GM10248 (cell line): ENCODE results near the gene LRFN4.
A peak's percentile ranks its signal among the peaks of the same experiment; 100 is the strongest.

Experiments
- CTCF ChIA-PET: fragments of 300-600 bp; sonication (Branson Sonifier 250); formaldehyde crosslinking; extraction: SDS; loops from one replicate; lab custom pipeline; 2021; ENCODE audit warnings: antibody characterized with exemption; lab: Yijun Ruan, JAX
- POLR2A ChIA-PET: fragments of 350-650 bp; sonication (Branson Sonifier 250); formaldehyde crosslinking; extraction: SDS; loops from one replicate; lab custom pipeline; 2020; ENCODE audit warnings: antibody characterized with exemption; lab: Yijun Ruan, JAX
- DNase-seq: peaks from one replicate; pipeline ENCODE4 v3.0.0; 2012; ENCODE audit errors: extremely low spot score
- TF ChIP-seq, protein P1 (sequence below): IDR thresholded peaks from 2 replicates; pipeline ENCODE4 v1.5.1; 2012; ENCODE audit warnings: mild to moderate bottlenecking, low read depth; ENCODE audit errors: extremely low read depth, missing control alignments, control extremely low read depth

The LRFN4 gene

GRCh38 chr11:66888282-66888681 lies 31.4 kb downstream of the LRFN4 start:
- DNase-seq: no peak
- CTCF ChIA-PET: interaction anchor here (1.2 kb wide), 1 partner anchor 180 kb away, joined by 3 read pairs; no protein-coding TSS in a partner anchor
- TF ChIP-seq, protein P1, sequence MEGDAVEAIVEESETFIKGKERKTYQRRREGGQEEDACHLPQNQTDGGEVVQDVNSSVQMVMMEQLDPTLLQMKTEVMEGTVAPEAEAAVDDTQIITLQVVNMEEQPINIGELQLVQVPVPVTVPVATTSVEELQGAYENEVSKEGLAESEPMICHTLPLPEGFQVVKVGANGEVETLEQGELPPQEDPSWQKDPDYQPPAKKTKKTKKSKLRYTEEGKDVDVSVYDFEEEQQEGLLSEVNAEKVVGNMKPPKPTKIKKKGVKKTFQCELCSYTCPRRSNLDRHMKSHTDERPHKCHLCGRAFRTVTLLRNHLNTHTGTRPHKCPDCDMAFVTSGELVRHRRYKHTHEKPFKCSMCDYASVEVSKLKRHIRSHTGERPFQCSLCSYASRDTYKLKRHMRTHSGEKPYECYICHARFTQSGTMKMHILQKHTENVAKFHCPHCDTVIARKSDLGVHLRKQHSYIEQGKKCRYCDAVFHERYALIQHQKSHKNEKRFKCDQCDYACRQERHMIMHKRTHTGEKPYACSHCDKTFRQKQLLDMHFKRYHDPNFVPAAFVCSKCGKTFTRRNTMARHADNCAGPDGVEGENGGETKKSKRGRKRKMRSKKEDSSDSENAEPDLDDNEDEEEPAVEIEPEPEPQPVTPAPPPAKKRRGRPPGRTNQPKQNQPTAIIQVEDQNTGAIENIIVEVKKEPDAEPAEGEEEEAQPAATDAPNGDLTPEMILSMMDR: no peak
- POLR2A ChIA-PET: no interaction called here

DNA sequence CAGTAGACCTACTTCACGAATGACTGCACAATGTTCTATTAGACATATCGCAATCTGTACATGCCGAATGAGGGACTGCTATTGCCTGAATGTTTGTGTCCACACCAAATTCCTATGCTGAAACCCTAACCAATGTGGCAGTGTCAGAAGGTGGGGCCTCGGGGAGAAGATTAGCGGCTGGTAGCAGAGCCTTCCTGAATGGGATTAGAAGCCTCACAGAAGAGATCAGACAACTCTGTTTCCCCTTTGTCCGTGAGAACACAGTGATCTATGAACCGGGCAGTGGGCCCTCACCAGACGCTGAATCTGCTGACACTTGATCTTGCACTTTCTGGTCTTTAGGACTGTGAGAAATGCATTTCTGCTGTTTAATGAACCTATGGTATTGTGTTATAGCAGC lies 33.1 kb downstream of the LRFN4 start:
- DNase-seq: no peak
- TF ChIP-seq, protein P1: no peak
- ChIA-PET CTCF (interaction anchor here (1.2 kb wide), 1 partner anchor 123 kb away, joined by 3 read pairs; no protein-coding TSS in a partner anchor), POLR2A (no interaction called here)

- ChIA-PET POLR2A (no interaction called here), CTCF (interaction anchor here (1.1 to 2.0 kb wide), 2 partner anchors 9 to 73 kb away, joined by 3 to 13 read pairs; no protein-coding TSS in a partner anchor)
- peak; percentile 90 for DNase-seq
- TF ChIP-seq, protein P1: no peak
Measured at GRCh38 chr11:66891851-66892660, 35.2 kb downstream of the LRFN4 start.

GRCh38 chr11:66892911-66893310 lies 36.0 kb downstream of the LRFN4 start:
- DNase-seq: no peak
- TF ChIP-seq, protein P1: no peak
- ChIA-PET POLR2A (no interaction called here), CTCF (interaction anchor here (1.1 to 2.0 kb wide), 3 partner anchors 10 to 413 kb away, joined by 3 to 13 read pairs (median 3); partner anchors contain the start of gene DPP3)

DNA sequence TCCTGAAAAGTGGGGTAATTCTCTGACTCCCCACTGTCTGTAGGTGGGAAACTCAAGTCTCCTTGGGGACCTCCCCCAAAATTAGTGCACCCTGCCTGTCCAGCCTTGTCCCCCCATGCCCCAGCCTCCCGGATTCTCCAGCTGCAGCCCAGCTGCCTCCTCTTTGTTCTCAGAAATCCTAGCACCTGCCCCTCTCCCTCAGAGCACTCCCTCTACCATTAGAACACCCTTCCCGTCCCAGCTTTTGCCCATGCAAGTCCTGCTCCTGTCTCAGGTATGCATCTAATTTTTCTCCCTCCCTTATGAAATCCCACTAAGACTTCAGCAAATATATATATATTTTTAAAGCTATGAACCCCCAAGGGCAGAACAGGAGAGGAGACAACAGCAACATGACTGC lies 37.3 kb downstream of the LRFN4 start:
- CTCF ChIA-PET: interaction anchor here (0.8 to 2.0 kb wide), 7 partner anchors 9 to 61 kb away, joined by 3 to 9 read pairs (median 4); no protein-coding TSS in a partner anchor
- TF ChIP-seq, protein P1: no peak
- POLR2A ChIA-PET: interaction anchor here (0.8 kb wide), 1 partner anchor 45 kb away, joined by 3 read pairs; no protein-coding TSS in a partner anchor
- DNase-seq: no peak

- DNase-seq: no peak
- TF ChIP-seq, protein P1: no peak
- CTCF ChIA-PET: interaction anchor here (1.0 to 1.7 kb wide), 3 partner anchors 15 to 209 kb away, joined by 3 to 4 read pairs (median 3); no protein-coding TSS in a partner anchor
- POLR2A ChIA-PET: no interaction called here
Measured at GRCh38 chr11:66901964-66902390, 45.1 kb downstream of the LRFN4 start.
